Activated T-helper 1 cell treated with anti-CD3 and anti-CD28 coated beads, Interleukin-2, amount 50 U/mL, for 16 hours (primary cell): ENCODE measurements around the gene SERPINA4.

ENCODE experiments used
- DNase-seq, 2 donors: peaks; one replicate each; pipeline ENCODE4 v3.0.0-alpha.2; 2020; ENCODE audit warnings: low read depth in 1 of 2, low spot score in 1 of 2

SERPINA4 gene

DNA sequence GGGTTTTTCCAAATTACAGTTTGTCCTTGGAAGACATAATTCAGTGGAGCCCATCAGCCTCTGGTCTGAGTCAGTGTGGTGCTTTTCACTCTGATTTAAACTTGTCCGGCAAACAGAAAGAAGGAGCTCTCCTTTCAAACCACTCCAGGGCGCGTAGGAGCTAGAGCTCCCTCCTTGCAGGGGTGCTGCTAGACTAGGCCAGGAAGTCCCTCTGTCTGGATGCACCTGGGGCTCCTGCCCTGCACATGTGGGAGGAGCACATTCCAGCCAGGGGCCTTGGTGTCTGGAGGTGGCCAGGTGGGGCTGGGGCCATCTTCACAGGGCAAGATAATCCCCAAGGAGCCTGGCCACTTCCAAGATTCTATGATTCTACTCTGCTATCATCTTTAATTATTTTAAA is 54.0 kb downstream of the SERPINA4 start:
- DNase-seq = no peak

DNA sequence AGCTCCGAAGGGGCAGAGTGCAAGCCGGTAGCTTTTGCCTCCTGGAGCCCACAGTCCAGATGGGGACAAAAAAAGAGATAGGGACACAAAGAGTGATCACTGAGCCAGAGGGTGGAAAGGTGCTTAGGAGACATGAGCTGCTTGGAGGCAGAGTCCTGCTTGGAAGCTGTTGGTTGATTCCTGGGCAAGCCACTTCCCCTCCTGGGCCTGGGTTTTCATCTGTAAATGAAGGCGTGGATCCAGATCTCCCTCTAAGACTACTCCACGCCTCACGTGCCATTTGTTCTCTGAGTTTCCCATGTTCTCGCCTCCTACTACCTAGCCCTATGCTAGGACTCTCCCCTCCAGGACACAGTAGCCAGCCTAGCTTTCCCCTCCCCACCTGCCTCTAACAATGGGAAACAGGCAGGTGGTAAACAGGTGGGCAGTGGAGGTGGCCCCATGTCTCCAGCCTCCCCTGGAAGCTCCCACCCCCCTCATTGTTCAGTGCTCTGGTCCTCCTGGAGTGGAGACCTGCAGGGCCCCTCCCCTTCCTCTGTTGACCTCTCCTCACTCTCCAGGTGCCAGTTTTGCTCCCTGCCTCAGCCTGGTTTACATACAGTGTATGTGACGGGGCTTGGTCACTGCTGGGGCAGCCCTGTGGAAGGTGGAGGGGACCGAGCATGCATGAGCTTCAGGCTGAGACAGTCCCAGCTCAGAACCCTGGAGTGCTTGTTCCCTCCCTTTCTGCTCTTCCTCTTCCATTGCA is 54.8 kb downstream of the SERPINA4 start:
- DNase-seq = no peak

DNA sequence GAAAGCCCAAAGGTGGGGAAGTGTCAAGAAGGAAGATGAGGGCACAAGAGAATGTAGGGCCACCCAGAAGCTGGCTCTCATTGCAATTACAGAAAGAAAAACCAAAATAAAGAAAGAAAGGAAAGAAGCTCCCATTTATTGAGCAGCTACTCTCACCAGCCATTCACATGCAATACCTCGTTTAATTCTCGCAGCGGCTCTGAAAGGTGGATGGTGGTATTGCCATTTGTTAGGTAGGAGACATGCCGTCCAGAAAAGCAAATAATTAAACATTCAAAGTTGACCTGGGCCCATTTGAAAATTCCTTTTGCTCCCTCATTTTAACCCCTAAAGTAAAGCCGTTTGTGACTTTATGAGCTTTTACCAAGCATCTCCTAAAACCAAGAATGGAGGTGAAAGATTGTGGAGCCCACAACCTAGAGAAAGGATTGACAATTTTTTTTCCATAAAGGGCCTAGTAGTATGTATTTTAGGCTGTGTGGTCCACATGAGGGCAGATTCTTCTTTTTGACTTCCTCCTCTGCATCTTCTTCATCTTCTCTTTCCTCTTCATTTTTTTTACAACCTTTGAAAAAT is 56.2 kb downstream of the SERPINA4 start:
- DNase-seq = no peak

DNA sequence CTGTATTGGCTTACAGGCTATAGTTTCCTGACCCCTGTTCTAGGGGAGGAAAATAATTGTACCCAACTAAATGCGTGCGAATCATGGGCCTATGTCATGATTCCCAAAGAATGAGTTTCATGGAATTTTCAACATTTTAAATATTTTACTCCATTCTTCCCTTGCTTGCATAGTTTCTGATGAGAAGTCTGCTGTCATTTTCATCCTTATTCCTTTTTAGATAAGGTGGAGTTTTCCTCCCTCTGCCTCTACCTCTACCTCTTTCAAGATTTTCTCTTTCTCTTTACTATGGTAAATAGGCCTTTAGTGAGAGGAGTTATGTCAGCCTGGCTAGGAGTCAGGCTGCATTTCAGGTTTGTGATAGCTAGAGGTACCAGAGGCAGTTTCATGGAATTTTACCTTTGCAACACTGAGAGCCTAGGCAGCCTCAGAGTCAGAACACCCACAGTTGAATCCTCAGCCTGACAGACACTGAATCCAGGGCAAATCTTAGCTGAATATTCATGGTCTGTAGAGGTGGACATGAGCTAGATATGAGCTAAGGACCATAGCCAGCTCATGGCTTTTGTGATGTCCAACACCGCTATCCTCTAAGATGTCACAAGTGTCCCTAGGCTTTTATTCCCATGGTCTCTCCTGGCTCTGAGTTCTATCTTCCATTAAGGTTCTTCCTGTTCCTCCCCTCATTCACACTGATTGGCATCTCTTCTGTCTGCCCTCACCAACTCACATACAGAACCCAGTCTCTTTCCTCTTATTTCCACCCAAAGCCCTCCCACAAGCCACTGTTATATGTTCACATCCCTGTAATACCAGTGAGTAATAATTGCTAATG is 57.0 kb downstream of the SERPINA4 start:
- no peak for DNase-seq

DNA sequence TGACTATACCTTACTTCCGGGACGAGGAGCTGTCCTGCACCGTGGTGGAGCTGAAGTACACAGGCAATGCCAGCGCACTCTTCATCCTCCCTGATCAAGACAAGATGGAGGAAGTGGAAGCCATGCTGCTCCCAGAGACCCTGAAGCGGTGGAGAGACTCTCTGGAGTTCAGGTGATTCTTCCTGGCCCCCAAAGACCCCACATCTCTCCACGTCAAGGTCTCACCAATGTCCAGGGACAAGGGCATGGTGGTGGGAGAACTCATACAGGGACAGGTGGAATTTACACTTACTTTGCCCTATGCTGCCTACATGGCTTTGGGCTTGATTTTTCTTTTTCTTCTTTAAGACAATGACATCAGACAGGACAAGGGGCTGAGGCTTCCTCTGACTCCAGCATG is 58.1 kb downstream of the SERPINA4 start:
- DNase-seq = no peak
